Measurements from ENCODE around the gene KDM6A. TPM values are rescaled to one million over a fixed set of nuclear protein-coding genes. Genes with fewer than 3 reads are reported as not detected.

KDM6A gene
- total and polyA plus RNA-seq, 2 donors (not counting 1 experiment from before 2014, with no cell fraction given), result 33.3 to 57.0 TPM

- no peaks in the 10 kb centered on the region for H3K4me1 Mint-ChIP-seq
- intact Hi-C loops (cut with micrococcal nuclease), result no loop called here
- no CpG with 5 or more reads among the region's 3 CpGs for WGBS (ENCODE audit: insufficient coverage)
- Histone ChIP-seq H3K4me2 (replicated peaks; ENCODE audit: low read depth, low read length, poor library complexity, severe bottlenecking) (no peak overlapping the region), H3K27me3 (replicated peaks in 1 of 4; ENCODE audit: control extremely low read depth in 1 of 4, control insufficient read depth in 3 of 4, insufficient read depth in 4 of 4, low read length in 3 of 4) (no peaks in the 10 kb centered on the region), H4K20me1 (ENCODE audit: control insufficient read depth, insufficient read depth, low read length, poor library complexity, severe bottlenecking) (no peaks in the 10 kb centered on the region), H3K4me1 (ENCODE audit: control insufficient read depth in 2 of 2, insufficient read depth in 2 of 2, low read length in 2 of 2) (no peaks in the 10 kb centered on the region), H3K27ac (ENCODE audit: low read length in 2 of 2) (no peak overlapping the region), H2AFZ (ENCODE audit: insufficient read depth, low read depth, low read length, poor library complexity, severe bottlenecking) (no peak overlapping the region), H3K4me3 (ENCODE audit: control extremely low read depth in 1 of 5, extremely low read depth in 1 of 5, insufficient read depth in 1 of 5, low read depth in 2 of 5, low read length in 4 of 5) (no peak overlapping the region), H3K9me3 (ENCODE audit: control extremely low read depth in 1 of 3, control insufficient read depth in 2 of 3, insufficient read depth in 1 of 3, low read length in 2 of 3) (no peaks in the 10 kb centered on the region), H3K79me2 (ENCODE audit: control insufficient read depth, insufficient read depth, low read length) (no peaks in the 10 kb centered on the region), H3K9ac (ENCODE audit: low read length) (no peak overlapping the region), H3K36me3 (replicated peaks in 1 of 2; ENCODE audit: control extremely low read depth in 1 of 2, control insufficient read depth in 1 of 2, extremely low read depth in 1 of 2, insufficient read depth in 2 of 2, low read length in 1 of 2) (peaks cover 0 to 19% of the 10 kb centered on the region in 2 experiments)
- TF ChIP-seq EZH2 (IDR thresholded peaks at IDR 0.05; ENCODE audit: borderline replicate concordance, insufficient read depth, low read depth, low read length, poor library complexity, severe bottlenecking) (no peak), CTCF (IDR thresholded peaks at IDR 0.05) (no peak)
- ATAC-seq (ENCODE audit: low read depth), result no peak
- no peaks in the 10 kb centered on the region for H3K27me3 Mint-ChIP-seq
- DNase-seq, result no peak
- ChIA-PET CTCF (no interaction called here), POLR2A (no interaction called here)
- no peak overlapping the region for H3K27ac Mint-ChIP-seq
- H3K9me3 Mint-ChIP-seq (ENCODE audit: insufficient read depth), result peaks cover 3% of the 10 kb centered on the region
- H3K4me3 Mint-ChIP-seq, result no peak overlapping the region
Measured at GRCh38 chrX:45110494-45110893, 237.5 kb downstream of the KDM6A start.

GRCh38 chrX:45126158-45126557 lies 253.2 kb downstream of the KDM6A start:
- no peaks in the 10 kb centered on the region for H3K9me3 Mint-ChIP-seq (ENCODE audit: insufficient read depth)
- peaks cover 0 to 4% (median 0%) of the 10 kb centered on the region in 4 experiments for H3K27me3 ChIP-seq (replicated peaks in 1 of 4; ENCODE audit: control extremely low read depth in 1 of 4, control insufficient read depth in 3 of 4, insufficient read depth in 4 of 4, low read length in 3 of 4)
- ATAC-seq (ENCODE audit: low read depth) (no peak), DNase-seq (no peak)
- H3K36me3 ChIP-seq (replicated peaks in 1 of 2; ENCODE audit: control extremely low read depth in 1 of 2, control insufficient read depth in 1 of 2, extremely low read depth in 1 of 2, insufficient read depth in 2 of 2, low read length in 1 of 2), result no peaks in the 10 kb centered on the region
- H3K4me1 Mint-ChIP-seq, result no peaks in the 10 kb centered on the region
- no peak overlapping the region for H3K4me3 ChIP-seq (ENCODE audit: control extremely low read depth in 1 of 5, extremely low read depth in 1 of 5, insufficient read depth in 1 of 5, low read depth in 2 of 5, low read length in 4 of 5)
- no peaks in the 10 kb centered on the region for H3K27me3 Mint-ChIP-seq
- WGBS (ENCODE audit: insufficient coverage), result no CpG with 5 or more reads among the region's 1 CpG
- H3K27ac ChIP-seq (ENCODE audit: low read length in 2 of 2), result no peak overlapping the region
- H4K20me1 ChIP-seq (ENCODE audit: control insufficient read depth, insufficient read depth, low read length, poor library complexity, severe bottlenecking), result no peaks in the 10 kb centered on the region
- no peaks in the 10 kb centered on the region for H3K79me2 ChIP-seq (ENCODE audit: control insufficient read depth, insufficient read depth, low read length)
- no peak overlapping the region for H3K9ac ChIP-seq (ENCODE audit: low read length)
- no peak overlapping the region for H3K27ac Mint-ChIP-seq
- H2AFZ ChIP-seq (ENCODE audit: insufficient read depth, low read depth, low read length, poor library complexity, severe bottlenecking), result no peak overlapping the region
- TF ChIP-seq CTCF (IDR thresholded peaks at IDR 0.05) (no peak), EZH2 (IDR thresholded peaks at IDR 0.05; ENCODE audit: borderline replicate concordance, insufficient read depth, low read depth, low read length, poor library complexity, severe bottlenecking) (no peak)
- no peak overlapping the region for H3K4me2 ChIP-seq (replicated peaks; ENCODE audit: low read depth, low read length, poor library complexity, severe bottlenecking)
- CTCF ChIA-PET, result no interaction called here
- no peak overlapping the region for H3K4me3 Mint-ChIP-seq
- intact Hi-C loops (cut with micrococcal nuclease), result no loop called here
- no peaks in the 10 kb centered on the region for H3K4me1 ChIP-seq (ENCODE audit: control insufficient read depth in 2 of 2, insufficient read depth in 2 of 2, low read length in 2 of 2)
- POLR2A ChIA-PET, result interaction anchor here (0.7 kb wide), 1 partner anchor 250 kb away, joined by 5 read pairs; no protein-coding TSS in a partner anchor
- H3K9me3 ChIP-seq (ENCODE audit: control extremely low read depth in 1 of 3, control insufficient read depth in 2 of 3, insufficient read depth in 1 of 3, low read length in 2 of 3), result peaks cover 0 to 4% (median 0%) of the 10 kb centered on the region in 3 donors

Data from B cell (primary cell).